MM.1S (cell line): ENCODE data around the gene THSD7B.

ENCODE experiments used
- CTCF ChIP-seq: fragments of 300-600 bp; sonication (generic); IDR thresholded peaks from 2 replicates; pipeline ENCODE4 v1.5.1; 2016; ENCODE audit warnings: antibody characterized with exemption, low read length, mixed read lengths
- EZH2 ChIP-seq: fragments of 300-600 bp; sonication (generic); optimal IDR thresholded peaks from 2 replicates; pipeline ENCODE3; 2017; ENCODE audit warnings: low read depth, mild to moderate bottlenecking, antibody characterized with exemption, low read length, mixed read lengths

DNA sequence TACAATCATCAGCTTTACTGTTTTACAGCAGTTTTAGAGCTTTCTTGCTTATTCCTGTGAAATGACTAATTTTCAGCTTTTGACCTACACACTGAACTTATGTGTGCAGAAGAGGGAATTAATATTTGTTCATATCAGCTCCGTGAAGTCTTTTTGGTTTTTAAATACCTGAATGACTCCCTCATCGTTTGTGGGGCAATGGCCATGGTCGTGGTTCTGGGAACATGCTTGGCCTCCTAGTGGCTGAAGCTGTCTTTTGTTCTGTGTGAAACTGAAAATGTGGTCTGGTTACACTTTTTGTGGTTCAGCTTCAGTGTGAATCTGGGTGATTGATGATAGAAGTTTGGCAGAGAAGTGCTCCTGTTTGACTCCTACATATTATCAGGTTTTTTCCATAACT is 408.1 kb downstream of the THSD7B start:
- peak; percentile 58 for TF ChIP-seq CTCF
- no peak for TF ChIP-seq EZH2
